ENCODE measurements around the gene CRB3.

Gene CRB3

GRCh38 chr19:6433663-6434062, 30.4 kb upstream of the CRB3 start, which contains the start of gene SLC25A41:
SLC25A41 (minus strand) TSS chr19:6433763; CDS start chr19:6433693, 70 bp downstream.
- no peak for DNase-seq

- no peak for DNase-seq
Measured at GRCh38 chr19:6439743-6440142, 24.3 kb upstream of the CRB3 start.

GRCh38 chr19:6440905-6441304, 23.2 kb upstream of the CRB3 start:
- no peak for DNase-seq

GRCh38 chr19:6442087-6442688, 21.9 kb upstream of the CRB3 start:
- DNase-seq: no peak

- no peak for DNase-seq
Measured at GRCh38 chr19:6443986-6444385, 20.1 kb upstream of the CRB3 start.

- no peak for DNase-seq
Measured at GRCh38 chr19:6446452-6446851, 17.6 kb upstream of the CRB3 start.

- no peak for DNase-seq
Measured at GRCh38 chr19:6448045-6448444, 16.0 kb upstream of the CRB3 start.

GRCh38 chr19:6450166-6450565, 13.9 kb upstream of the CRB3 start:
- no peak for DNase-seq

- no peak for DNase-seq
Measured at GRCh38 chr19:6451583-6452222, 12.4 kb upstream of the CRB3 start.

GRCh38 chr19:6452223-6452614, 11.9 kb upstream of the CRB3 start:
- DNase-seq: no peak

GRCh38 chr19:6452899-6453298, 11.2 kb upstream of the CRB3 start:
- no peak for DNase-seq

GRCh38 chr19:6453951-6454565, 10.0 kb upstream of the CRB3 start:
- DNase-seq: no peak

GRCh38 chr19:6455924-6456323, 8.1 kb upstream of the CRB3 start:
- DNase-seq: no peak

- DNase-seq: no peak
Measured at GRCh38 chr19:6457958-6458694, 5.9 kb upstream of the CRB3 start.

- no peak for DNase-seq
Measured at GRCh38 chr19:6458695-6459261, 5.3 kb upstream of the CRB3 start.

- peak; percentile 80 for DNase-seq
Measured at GRCh38 chr19:6459262-6460098, 4.6 kb upstream of the CRB3 start, which contains the start of gene SLC25A23. SLC25A23 (minus strand) TSS chr19:6459792; CDS start chr19:6459628, 164 bp downstream.

GRCh38 chr19:6460099-6460884, 3.8 kb upstream of the CRB3 start:
- peak; percentile 99 for DNase-seq

- DNase-seq: no peak
Measured at GRCh38 chr19:6465006-6465405, 935 bp downstream of the CRB3 start.

- no peak for DNase-seq
Measured at GRCh38 chr19:6465663-6466062, 1.6 kb downstream of the CRB3 start.

GRCh38 chr19:6466526-6467248, 2.6 kb downstream of the CRB3 start:
- DNase-seq: no peak

GRCh38 chr19:6467384-6467783, 3.3 kb downstream of the CRB3 start:
- no peak for DNase-seq

Measured in stimulated activated CD4-positive, alpha-beta T cell treated with anti-CD3 and anti-CD28 coated beads, Interleukin-15, amount 100 ng/mL, for 24 hours (primary cell).